CD4-positive, alpha-beta T cell treated with Interleukin-15 for 1 hour (primary cell): ENCODE results near the gene MICAL1.

Experiments used
- DNase-seq: peaks from one replicate; pipeline ENCODE4 v3.0.0-alpha.2; 2020

Gene MICAL1

DNA sequence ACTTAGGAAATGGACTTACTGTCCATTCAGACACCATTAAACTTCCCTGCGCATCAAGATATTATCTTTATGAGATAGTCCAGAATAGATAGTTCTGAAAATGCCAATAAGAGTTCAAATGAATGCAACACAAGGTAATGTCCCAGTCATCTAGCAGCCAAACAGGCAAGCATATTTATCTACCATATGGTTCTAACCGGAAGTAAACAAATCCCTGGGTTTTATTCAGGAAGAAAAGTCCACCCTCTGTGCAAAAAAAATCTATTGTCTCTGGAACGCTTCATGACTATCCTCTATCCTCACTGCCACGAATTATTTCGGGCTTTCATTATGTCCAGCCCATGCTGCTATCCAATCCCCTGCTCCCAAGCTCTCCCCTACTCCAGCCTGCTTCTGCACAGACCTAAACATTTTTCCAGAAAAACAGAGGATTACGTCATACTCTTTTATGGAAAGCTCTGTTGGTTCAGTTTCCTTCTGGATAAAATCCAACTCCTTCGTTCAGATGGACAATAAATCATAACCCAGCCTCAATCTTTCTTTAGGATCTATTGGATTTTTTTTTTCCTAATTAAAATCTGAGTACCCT lies 26.6 kb downstream of the MICAL1 start:
- no peak for DNase-seq

- DNase-seq, result no peak
Observed at GRCh38 chr6:109424946-109425345, 30.6 kb downstream of the MICAL1 start.

- no peak for DNase-seq
Observed at GRCh38 chr6:109421184-109421583, 34.4 kb downstream of the MICAL1 start.

- no peak for DNase-seq
Observed at GRCh38 chr6:109420751-109421150, 34.8 kb downstream of the MICAL1 start.

DNA sequence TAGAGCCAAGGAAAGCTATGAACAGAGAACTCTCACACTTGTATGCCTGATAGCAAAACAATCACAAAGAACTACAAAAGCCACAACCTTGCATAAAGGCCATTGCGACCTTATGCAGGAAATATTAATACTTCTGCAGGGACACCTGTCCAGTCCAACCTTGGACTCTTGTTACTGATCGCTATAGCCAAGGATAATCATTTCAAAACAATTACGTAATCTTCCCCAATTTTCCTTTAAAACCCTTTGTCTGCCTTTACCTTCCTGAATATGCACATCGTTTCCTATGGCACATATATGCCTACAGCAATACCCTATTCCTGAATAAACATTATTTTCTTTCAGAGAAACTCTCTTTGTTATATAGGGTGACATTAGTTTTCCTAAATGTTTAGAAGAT lies 37.9 kb downstream of the MICAL1 start:
- DNase-seq, result no peak

GRCh38 chr6:109411034-109411433 lies 44.5 kb downstream of the MICAL1 start:
- no peak for DNase-seq

DNA sequence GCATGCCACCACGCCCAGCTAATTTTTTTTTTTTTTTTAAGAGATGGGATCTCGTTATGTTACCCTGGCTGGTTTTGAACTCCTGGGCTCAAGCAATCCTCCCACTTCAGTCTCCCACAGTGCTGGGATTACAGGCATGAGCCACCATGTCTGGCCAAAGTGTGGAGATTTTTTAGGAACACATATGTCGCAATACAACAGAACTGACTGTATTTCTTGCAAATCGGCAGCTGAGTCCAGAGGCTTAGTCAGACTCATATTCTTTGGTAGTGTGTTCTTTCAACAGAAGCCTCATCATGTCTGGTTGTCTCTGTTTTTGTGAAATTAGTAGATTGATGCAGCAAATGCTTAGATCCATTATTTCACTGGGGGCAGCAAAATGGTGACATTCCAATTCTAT lies 49.4 kb downstream of the MICAL1 start:
- no peak for DNase-seq

DNA sequence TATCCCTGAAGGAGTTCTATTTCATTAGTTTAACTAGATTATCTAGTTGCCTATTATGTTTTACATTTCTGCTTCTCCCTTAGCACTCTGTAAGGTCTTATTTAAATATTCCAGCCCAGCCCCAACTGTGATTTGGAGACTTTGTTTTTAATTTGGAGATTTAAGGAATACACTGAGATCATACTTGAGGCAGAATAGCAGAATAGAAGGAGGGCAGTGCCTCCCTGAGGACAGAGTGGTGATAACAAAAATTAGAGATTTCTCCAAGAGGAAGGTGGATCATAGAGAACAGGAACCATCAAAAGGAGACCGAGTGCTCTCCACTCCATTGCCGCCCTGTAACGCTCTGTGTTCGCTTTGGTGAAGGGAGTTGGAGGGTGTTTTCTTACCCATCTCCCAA lies 58.6 kb downstream of the MICAL1 start:
- no peak for DNase-seq

DNA sequence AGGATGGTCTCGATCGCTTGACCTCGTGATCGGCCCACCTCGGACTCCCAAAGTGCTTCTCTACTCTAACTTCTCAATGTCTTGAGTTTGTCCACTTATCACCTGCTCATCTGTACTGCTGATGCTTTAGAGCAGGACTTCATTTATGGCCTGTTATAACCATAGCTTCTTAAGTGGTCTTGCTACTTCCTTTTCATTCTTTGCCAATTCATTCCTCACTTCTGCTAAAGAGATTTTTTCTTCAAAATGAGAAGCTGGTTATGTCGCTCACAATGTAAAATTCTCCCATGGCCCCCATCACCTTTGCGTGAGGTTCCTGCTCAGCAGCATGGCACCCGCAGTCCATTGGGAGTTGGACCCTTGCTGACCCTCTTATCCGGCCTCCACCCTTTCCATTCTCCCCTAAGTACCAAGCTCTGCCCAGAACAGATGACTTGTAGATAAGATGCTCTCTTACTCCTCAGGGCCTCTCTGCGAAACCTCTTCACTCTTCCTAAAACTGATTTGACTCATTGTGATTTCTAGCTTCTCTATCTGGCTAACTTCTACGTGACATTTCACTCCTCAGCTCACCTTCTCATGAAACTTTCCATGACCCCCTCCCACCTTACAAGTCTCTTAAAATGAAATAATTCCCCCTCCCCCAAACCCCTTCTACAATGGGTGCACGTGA lies 59.4 kb downstream of the MICAL1 start:
- no peak for DNase-seq
